ENCODE data around the gene ABCB9.

GRCh38 chr12:123003257-123003656, 37.0 kb upstream of the ABCB9 start:
- TF ChIP-seq, protein P1, sequence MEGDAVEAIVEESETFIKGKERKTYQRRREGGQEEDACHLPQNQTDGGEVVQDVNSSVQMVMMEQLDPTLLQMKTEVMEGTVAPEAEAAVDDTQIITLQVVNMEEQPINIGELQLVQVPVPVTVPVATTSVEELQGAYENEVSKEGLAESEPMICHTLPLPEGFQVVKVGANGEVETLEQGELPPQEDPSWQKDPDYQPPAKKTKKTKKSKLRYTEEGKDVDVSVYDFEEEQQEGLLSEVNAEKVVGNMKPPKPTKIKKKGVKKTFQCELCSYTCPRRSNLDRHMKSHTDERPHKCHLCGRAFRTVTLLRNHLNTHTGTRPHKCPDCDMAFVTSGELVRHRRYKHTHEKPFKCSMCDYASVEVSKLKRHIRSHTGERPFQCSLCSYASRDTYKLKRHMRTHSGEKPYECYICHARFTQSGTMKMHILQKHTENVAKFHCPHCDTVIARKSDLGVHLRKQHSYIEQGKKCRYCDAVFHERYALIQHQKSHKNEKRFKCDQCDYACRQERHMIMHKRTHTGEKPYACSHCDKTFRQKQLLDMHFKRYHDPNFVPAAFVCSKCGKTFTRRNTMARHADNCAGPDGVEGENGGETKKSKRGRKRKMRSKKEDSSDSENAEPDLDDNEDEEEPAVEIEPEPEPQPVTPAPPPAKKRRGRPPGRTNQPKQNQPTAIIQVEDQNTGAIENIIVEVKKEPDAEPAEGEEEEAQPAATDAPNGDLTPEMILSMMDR (IDR thresholded peaks at IDR 0.05): no peak
- TF ChIP-seq POLR2A (IDR thresholded peaks at IDR 0.05): no peak
- TF ChIP-seq EP300 (IDR thresholded peaks at IDR 0.05): no peak
- TF ChIP-seq POLR2AphosphoS5 (IDR thresholded peaks at IDR 0.05): no peak

Data from upper lobe of left lung (tissue), 4 donors.